ENCODE measurements around the gene TMEM220. TPM values are rescaled to one million over a fixed set of nuclear protein-coding genes. Genes with fewer than 3 reads are reported as not detected.

Gene TMEM220
- total and polyA plus RNA-seq, 2 of the 4 experiments (the other 2 are of a cell fraction): 1.1 to 1.9 TPM

GRCh38 chr17:10756619-10757018 lies 26.8 kb upstream of the TMEM220 start:
- Histone ChIP-seq H3K4me2 (ENCODE audit: low read depth, low read length) (no peak overlapping the region), H4K91ac (ENCODE audit: insufficient read depth, low read depth, low read length) (no peak overlapping the region), H3K4me1 (ENCODE audit: control insufficient read depth, insufficient read depth, low read length) (no peaks in the 10 kb centered on the region), H4K20me1 (ENCODE audit: insufficient read depth, low read length) (no peaks in the 10 kb centered on the region), H2BK5ac (ENCODE audit: low read depth, low read length, poor library complexity, severe bottlenecking) (no peak overlapping the region), H3K9me1 (ENCODE audit: insufficient read depth, low read length) (no peaks in the 10 kb centered on the region), H4K8ac (ENCODE audit: low read depth in 2 of 2, low read length in 2 of 2) (no peak overlapping the region), H3K14ac (replicated peaks; ENCODE audit: low read depth, low read length) (no peak overlapping the region), H2BK20ac (ENCODE audit: low read depth, low read length) (no peak overlapping the region), H2AK9ac (replicated peaks; ENCODE audit: low read depth, low read length, poor library complexity) (no peak overlapping the region), H3K4me3 (ENCODE audit: insufficient read depth, low read depth, low read length) (no peak overlapping the region), H3K18ac (ENCODE audit: low read depth, low read length) (no peak overlapping the region), H2BK15ac (ENCODE audit: low read depth, low read length) (no peak overlapping the region), H4K5ac (ENCODE audit: low read depth, low read length) (no peak overlapping the region), H3K4ac (ENCODE audit: low read depth, low read length) (no peak overlapping the region), H3K36me3 (ENCODE audit: control insufficient read depth, insufficient read depth, low read length) (no peaks in the 10 kb centered on the region), H3K9me3 (ENCODE audit: control insufficient read depth, insufficient read depth, low read length) (no peaks in the 10 kb centered on the region), H3K79me1 (ENCODE audit: low read depth in 1 of 2, low read length in 2 of 2) (no peaks in the 10 kb centered on the region), H3K27ac (ENCODE audit: insufficient read depth, low read length) (no peak overlapping the region), H2AFZ (replicated peaks; ENCODE audit: low read length, poor library complexity) (no peak overlapping the region), H3K23ac (ENCODE audit: low read depth, low read length) (no peak overlapping the region), H2BK120ac (ENCODE audit: low read depth, low read length) (no peak overlapping the region), H3K27me3 (ENCODE audit: control insufficient read depth, insufficient read depth, low read length) (peaks cover 3% of the 10 kb centered on the region; the same call in 1 of the 2 replicates), H3K56ac (ENCODE audit: extremely low read depth, insufficient read depth, low read length) (no peak overlapping the region), H3K9ac (ENCODE audit: low read depth, low read length) (no peak overlapping the region), H2AK5ac (ENCODE audit: low read depth, low read length) (no peak overlapping the region)
- in situ Hi-C loops (cut with MboI; ENCODE audit: low sequenced_read_pairs): no loop called here
- ATAC-seq (ENCODE audit: low read depth) (no peak), DNase-seq (no peak)
- intact Hi-C loops (cut with micrococcal nuclease): no loop called here
- WGBS, 2 experiments (ENCODE audit: extremely low coverage in 2 of 2, insufficient read length in 1 of 2): no CpG with 5 or more reads among the region's 2 CpGs
- ChIA-PET POLR2A (ENCODE audit: unreplicated experiment) (no interaction called here), CTCF (no interaction called here)
- no TSS peak for BruUV-seq (replicated peaks)
- TF ChIP-seq, protein P1, sequence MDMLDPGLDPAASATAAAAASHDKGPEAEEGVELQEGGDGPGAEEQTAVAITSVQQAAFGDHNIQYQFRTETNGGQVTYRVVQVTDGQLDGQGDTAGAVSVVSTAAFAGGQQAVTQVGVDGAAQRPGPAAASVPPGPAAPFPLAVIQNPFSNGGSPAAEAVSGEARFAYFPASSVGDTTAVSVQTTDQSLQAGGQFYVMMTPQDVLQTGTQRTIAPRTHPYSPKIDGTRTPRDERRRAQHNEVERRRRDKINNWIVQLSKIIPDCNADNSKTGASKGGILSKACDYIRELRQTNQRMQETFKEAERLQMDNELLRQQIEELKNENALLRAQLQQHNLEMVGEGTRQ (IDR thresholded peaks at IDR 0.05; ENCODE audit: low read depth, low read length): no peak
- TF ChIP-seq NFE2L2 (IDR thresholded peaks at IDR 0.05; ENCODE audit: low read depth, low read length) (no peak), MXI1 (IDR thresholded peaks at IDR 0.05; ENCODE audit: borderline replicate concordance, low read depth, low read length) (no peak), SMC3 (IDR thresholded peaks at IDR 0.05; ENCODE audit: low read depth, low read length) (no peak), FOS (IDR thresholded peaks at IDR 0.05; ENCODE audit: low read depth, low read length) (no peak), MAFK (IDR thresholded peaks at IDR 0.05; ENCODE audit: low read depth, low read length) (no peak), CHD1 (IDR thresholded peaks at IDR 0.05; ENCODE audit: low read depth, low read length) (no peak), POLR2A (IDR thresholded peaks at IDR 0.05; ENCODE audit: low read depth, low read length) (no peak), CEBPB (IDR thresholded peaks at IDR 0.05; ENCODE audit: low read depth, low read length) (no peak), MAZ (IDR thresholded peaks at IDR 0.05; ENCODE audit: borderline replicate concordance, low read depth, low read length) (no peak), BHLHE40 (IDR thresholded peaks at IDR 0.05; ENCODE audit: low read depth, low read length) (no peak), RFX5 (IDR thresholded peaks at IDR 0.05; ENCODE audit: low read depth, low read length) (no peak), RAD21 (IDR thresholded peaks at IDR 0.05; ENCODE audit: low read length) (no peak), RCOR1 (IDR thresholded peaks at IDR 0.05; ENCODE audit: insufficient replicate concordance, low read length) (no peak), ELK1 (IDR thresholded peaks at IDR 0.05; ENCODE audit: borderline replicate concordance, low read depth, low read length) (no peak)
- TF ChIP-seq, protein P2, sequence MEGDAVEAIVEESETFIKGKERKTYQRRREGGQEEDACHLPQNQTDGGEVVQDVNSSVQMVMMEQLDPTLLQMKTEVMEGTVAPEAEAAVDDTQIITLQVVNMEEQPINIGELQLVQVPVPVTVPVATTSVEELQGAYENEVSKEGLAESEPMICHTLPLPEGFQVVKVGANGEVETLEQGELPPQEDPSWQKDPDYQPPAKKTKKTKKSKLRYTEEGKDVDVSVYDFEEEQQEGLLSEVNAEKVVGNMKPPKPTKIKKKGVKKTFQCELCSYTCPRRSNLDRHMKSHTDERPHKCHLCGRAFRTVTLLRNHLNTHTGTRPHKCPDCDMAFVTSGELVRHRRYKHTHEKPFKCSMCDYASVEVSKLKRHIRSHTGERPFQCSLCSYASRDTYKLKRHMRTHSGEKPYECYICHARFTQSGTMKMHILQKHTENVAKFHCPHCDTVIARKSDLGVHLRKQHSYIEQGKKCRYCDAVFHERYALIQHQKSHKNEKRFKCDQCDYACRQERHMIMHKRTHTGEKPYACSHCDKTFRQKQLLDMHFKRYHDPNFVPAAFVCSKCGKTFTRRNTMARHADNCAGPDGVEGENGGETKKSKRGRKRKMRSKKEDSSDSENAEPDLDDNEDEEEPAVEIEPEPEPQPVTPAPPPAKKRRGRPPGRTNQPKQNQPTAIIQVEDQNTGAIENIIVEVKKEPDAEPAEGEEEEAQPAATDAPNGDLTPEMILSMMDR (conservative IDR thresholded peaks at IDR 0.05; ENCODE audit: low read depth, low read length): no peak
- dilution Hi-C loops (cut with HindIII; ENCODE audit: low sequenced_read_pairs, unreplicated experiment): no loop called here

Measured in IMR-90 (cell line).